Esophagus muscularis mucosa (tissue), 4 donors: ENCODE data around the gene PIGC. TPM values are rescaled to one million over a fixed set of nuclear protein-coding genes. Genes with fewer than 3 reads are reported as not detected.

Source experiments
- DNase-seq: peaks from one replicate; pipeline ENCODE4 v3.0.0-alpha.2; 2017; ENCODE audit errors: extremely low spot score
- H3K27ac ChIP-seq, 4 donors: fragments of 200-600 bp; sonication (generic); replicated peaks in 1 of 4; 1 replicate in 3 of 4; 2 replicates in 1 of 4; pipeline ENCODE4 v1.5.1; 2016 to 2019; ENCODE audit warnings: mild to moderate bottlenecking in 1 of 4
- H3K27me3 ChIP-seq, 4 donors: fragments of 200-600 bp; sonication (generic); one replicate each; pipeline versions ENCODE4 v1.5.1 to v1.6.0; 2016 to 2019
- H3K36me3 ChIP-seq, 4 donors: fragments of 200-600 bp; sonication (generic); one replicate each; pipeline ENCODE4 v1.5.1; 2016 to 2019
- H3K4me1 ChIP-seq, 4 donors: fragments of 200-600 bp; sonication (generic); one replicate each; pipeline ENCODE4 v1.5.1; 2016 to 2019
- H3K4me3 ChIP-seq, 4 donors: fragments of 200-600 bp; sonication (generic); 1 replicate in 2 of 4; 2 replicates in 2 of 4; pipeline ENCODE4 v1.5.1; 2016 to 2019; ENCODE audit warnings: mild to moderate bottlenecking in 4 of 4, moderate library complexity in 1 of 4
- H3K9me3 ChIP-seq, 4 donors: fragments of 200-600 bp; sonication (generic); 1 replicate in 3 of 4; 2 replicates in 1 of 4; pipeline ENCODE4 v1.5.1; 2016 to 2019
- EP300 ChIP-seq: sonication (generic); formaldehyde crosslinking; IDR thresholded peaks from one replicate; pipeline ENCODE4 v1.6.1; 2017; ENCODE audit warnings: antibody characterized with exemption
- POLR2A ChIP-seq: fragments of 450-650 bp; IDR thresholded peaks from one replicate; pipeline ENCODE4 v1.6.1; 2017; ENCODE audit warnings: antibody characterized with exemption, moderate library complexity, mild to moderate bottlenecking, low read depth
- POLR2AphosphoS5 ChIP-seq, 2 donors: sonication (generic); formaldehyde crosslinking; IDR thresholded peaks; one replicate each; pipeline ENCODE4 v1.6.1; 2017; ENCODE audit warnings: antibody characterized with exemption in 2 of 2
- WGBS: methylation state at CpG from one replicate; pipeline ENCODE4 v1.1.5; 2018; 5-methylcytosine and 5-hydroxymethylcytosine counted together
- intact Hi-C: fragments of 100-400 bp; cut with DNase I; formaldehyde crosslinking; loops from one replicate; pipeline ENCODE4 v1.15.1; 2023
- total RNA-seq, 4 donors: library from RNA; depleted of rRNA; stranded (reverse); fragments of >200 nt; gene quantifications; one replicate each; pipeline versions ENCODE4 v1.1.0 to v1.2.1, GENCODE V29; 2016
- TF ChIP-seq, protein P1 (sequence below), 3 experiments: fragments of 200-600 bp in 2 of 3; fragments of 450-650 bp in 1 of 3; sonication (generic) in 2 of 3; IDR thresholded peaks; one replicate each; pipeline ENCODE4 v1.5.1; 2017 to 2019; ENCODE audit warnings: antibody characterized with exemption in 3 of 3, mild to moderate bottlenecking in 2 of 3, moderate library complexity in 1 of 3

PIGC gene
- total RNA-seq, 4 donors from 2014 or later = 18.9 to 25.7 (median 20.9) TPM

DNA sequence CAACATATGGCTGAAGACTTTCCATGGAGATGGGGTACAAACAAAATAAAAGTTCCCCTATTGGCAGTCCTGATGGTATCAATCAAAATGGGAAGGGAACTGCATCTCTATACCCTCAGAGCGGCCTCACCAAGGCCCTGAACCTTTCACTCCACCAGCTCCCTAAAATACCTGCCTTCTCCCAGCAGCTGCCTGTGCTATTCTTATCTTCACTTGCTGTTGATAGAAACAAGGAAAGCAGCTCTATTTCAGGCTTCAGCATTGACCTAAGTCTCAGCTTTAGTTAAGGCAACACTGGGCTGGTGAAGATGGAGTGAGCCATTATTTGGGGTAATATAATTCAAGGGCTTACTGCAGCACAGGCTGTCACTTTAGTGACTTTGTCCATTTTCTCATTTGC is 21.7 kb upstream of the PIGC start:
- Histone ChIP-seq H3K27me3 (no peaks in the 10 kb centered on the region), H3K4me3 (no peak overlapping the region), H3K27ac (no peak overlapping the region), H3K4me1 (peaks cover 0 to 5% (median 2%) of the 10 kb centered on the region in 4 donors), H3K9me3 (no peaks in the 10 kb centered on the region), H3K36me3 (no peaks in the 10 kb centered on the region)
- no peak for DNase-seq
- intact Hi-C loops = no loop called here
- 90% methylated on average over 1 of the region's 1 CpG for WGBS
- TF ChIP-seq EP300 = no peak
- TF ChIP-seq, protein P1, sequence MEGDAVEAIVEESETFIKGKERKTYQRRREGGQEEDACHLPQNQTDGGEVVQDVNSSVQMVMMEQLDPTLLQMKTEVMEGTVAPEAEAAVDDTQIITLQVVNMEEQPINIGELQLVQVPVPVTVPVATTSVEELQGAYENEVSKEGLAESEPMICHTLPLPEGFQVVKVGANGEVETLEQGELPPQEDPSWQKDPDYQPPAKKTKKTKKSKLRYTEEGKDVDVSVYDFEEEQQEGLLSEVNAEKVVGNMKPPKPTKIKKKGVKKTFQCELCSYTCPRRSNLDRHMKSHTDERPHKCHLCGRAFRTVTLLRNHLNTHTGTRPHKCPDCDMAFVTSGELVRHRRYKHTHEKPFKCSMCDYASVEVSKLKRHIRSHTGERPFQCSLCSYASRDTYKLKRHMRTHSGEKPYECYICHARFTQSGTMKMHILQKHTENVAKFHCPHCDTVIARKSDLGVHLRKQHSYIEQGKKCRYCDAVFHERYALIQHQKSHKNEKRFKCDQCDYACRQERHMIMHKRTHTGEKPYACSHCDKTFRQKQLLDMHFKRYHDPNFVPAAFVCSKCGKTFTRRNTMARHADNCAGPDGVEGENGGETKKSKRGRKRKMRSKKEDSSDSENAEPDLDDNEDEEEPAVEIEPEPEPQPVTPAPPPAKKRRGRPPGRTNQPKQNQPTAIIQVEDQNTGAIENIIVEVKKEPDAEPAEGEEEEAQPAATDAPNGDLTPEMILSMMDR (IDR thresholded peaks at IDR 0.05) = no peak

DNA sequence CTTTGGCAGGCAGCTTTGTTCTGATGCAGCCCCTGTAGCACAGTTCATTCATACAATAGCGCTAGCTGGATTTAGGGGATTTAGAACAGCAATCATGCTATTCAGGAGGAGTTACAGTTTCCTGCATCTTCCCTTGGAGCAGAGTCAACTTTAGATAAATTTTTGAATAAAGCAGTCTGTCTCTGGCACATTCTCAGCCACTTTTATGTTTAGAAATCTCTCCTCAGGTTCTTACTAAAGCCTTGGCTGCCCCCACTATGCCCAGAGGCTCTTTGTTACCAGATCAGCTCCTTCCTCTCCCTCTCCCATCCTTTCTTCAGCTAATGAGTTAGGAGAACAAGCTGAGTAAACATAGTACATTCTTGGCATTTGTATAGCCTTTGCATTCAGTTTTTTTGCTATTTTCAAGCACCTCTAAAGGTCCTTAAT is 17.0 kb upstream of the PIGC start:
- Histone ChIP-seq H3K4me3 (no peak overlapping the region), H3K9me3 (no peaks in the 10 kb centered on the region), H3K4me1 (peaks cover 0 to 5% (median 2%) of the 10 kb centered on the region in 4 donors), H3K27me3 (no peaks in the 10 kb centered on the region), H3K36me3 (no peaks in the 10 kb centered on the region), H3K27ac (no peak overlapping the region)
- TF ChIP-seq, protein P1 (IDR thresholded peaks at IDR 0.05) = no peak
- no peak for TF ChIP-seq POLR2A
- no peak for TF ChIP-seq POLR2AphosphoS5 (IDR thresholded peaks at IDR 0.05)
- no peak for TF ChIP-seq EP300
- no peak for DNase-seq
- intact Hi-C loops = no loop called here
- 33% methylated on average over 1 of the region's 1 CpG for WGBS

DNA sequence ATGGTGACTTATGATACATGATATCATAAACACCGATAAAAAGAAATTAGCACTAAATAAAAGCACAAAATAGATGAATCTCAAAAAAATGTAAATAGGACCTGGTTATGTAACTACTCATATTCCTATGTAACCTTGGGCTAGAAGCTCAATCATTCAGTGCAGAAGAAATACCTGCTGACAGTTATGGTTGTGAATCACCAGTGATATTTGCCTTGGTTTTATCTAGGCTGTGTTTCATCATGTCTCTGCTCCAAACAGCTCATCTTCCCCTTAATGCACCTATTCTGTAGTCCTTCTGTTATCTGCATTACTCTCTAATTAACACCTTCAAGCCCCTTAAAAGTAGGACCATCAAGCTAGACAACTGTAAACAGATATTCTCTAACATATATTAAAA is 16.3 kb upstream of the PIGC start:
- H3K27me3 ChIP-seq = no peaks in the 10 kb centered on the region
- no peak overlapping the region for H3K4me3 ChIP-seq
- H3K36me3 ChIP-seq = no peaks in the 10 kb centered on the region
- H3K9me3 ChIP-seq = no peaks in the 10 kb centered on the region
- TF ChIP-seq, protein P1 (IDR thresholded peaks at IDR 0.05) = no peak
- TF ChIP-seq POLR2A (no peak), POLR2AphosphoS5 (IDR thresholded peaks at IDR 0.05) (no peak), EP300 (no peak)
- 88% methylated on average over 1 of the region's 1 CpG for WGBS
- H3K4me1 ChIP-seq = peaks cover 0 to 5% (median 2%) of the 10 kb centered on the region in 4 donors
- H3K27ac ChIP-seq = no peak overlapping the region
- intact Hi-C loops = no loop called here
- DNase-seq = no peak

DNA sequence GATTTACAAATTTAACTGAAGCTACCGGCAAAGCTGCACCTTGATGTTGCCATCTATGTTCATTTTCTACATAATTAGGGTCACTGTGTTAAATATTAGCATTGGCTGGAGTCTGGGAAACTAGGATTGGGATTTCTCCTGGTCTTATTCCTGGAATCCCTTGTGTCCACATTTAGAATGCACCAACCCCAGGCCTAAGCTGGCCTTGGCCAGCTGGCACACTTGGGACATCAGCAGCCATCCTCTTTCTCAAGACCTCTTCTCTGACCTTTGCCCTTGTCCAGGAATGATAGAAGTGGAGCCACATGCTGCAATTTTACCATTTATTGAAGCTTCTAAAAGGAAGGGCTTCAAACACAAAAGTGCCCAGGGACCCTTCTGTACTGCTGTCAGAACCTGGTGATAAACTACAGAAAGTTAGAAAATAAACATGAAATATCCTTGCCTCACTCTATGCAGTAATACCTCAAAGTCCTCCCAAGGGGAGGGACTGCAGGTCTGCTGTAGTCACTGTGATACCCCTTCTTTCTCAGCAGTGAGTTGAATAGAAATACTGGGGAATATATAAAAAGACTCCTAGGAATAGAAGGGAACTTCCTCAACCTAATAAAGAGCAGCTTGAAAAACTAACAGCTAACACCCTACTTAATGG is 13.7 kb upstream of the PIGC start:
- intact Hi-C loops = loop anchor here (10.0 kb wide), 1 partner anchor 247 kb away; no protein-coding TSS in a partner anchor
- H3K27me3 ChIP-seq = no peaks in the 10 kb centered on the region

More for the DNA sequence above, 13.7 kb upstream of the PIGC start:
- no peak overlapping the region for H3K27ac ChIP-seq
- peaks cover 0 to 5% (median 2%) of the 10 kb centered on the region in 4 donors for H3K4me1 ChIP-seq
- no peak overlapping the region for H3K4me3 ChIP-seq
- H3K36me3 ChIP-seq = no peaks in the 10 kb centered on the region
- TF ChIP-seq, protein P1 (IDR thresholded peaks at IDR 0.05) = no peak
- no peak for TF ChIP-seq POLR2AphosphoS5 (IDR thresholded peaks at IDR 0.05)
- no peak for TF ChIP-seq EP300
- no peak for TF ChIP-seq POLR2A
- no peaks in the 10 kb centered on the region for H3K9me3 ChIP-seq
- WGBS = 90% methylated on average over 1 of the region's 1 CpG
- no peak for DNase-seq
